Skin epidermis (tissue), 12 donors: ENCODE results near the gene KCNG4.

Source experiments
- H3K27ac ChIP-seq, 21 experiments: fragments of 200-600 bp; sonication (generic) in 11 of 21; one replicate each; pipeline ENCODE4 v1.5.0; 2020; ENCODE audit warnings: mild to moderate bottlenecking in 3 of 21, inconsistent platforms in 2 of 21, moderate library complexity in 2 of 21
- H3K4me3 ChIP-seq, 7 experiments: fragments of 200-600 bp; sonication (generic) in 2 of 7; one replicate each; pipeline ENCODE4 v1.5.0; 2020; ENCODE audit warnings: inconsistent platforms in 2 of 7, mild to moderate bottlenecking in 2 of 7, moderate library complexity in 1 of 7

The KCNG4 gene

GRCh38 chr16:84194018-84194417, 45.8 kb downstream of the KCNG4 start:
- no peak overlapping the region for H3K27ac ChIP-seq
- no peak overlapping the region for H3K4me3 ChIP-seq

DNA sequence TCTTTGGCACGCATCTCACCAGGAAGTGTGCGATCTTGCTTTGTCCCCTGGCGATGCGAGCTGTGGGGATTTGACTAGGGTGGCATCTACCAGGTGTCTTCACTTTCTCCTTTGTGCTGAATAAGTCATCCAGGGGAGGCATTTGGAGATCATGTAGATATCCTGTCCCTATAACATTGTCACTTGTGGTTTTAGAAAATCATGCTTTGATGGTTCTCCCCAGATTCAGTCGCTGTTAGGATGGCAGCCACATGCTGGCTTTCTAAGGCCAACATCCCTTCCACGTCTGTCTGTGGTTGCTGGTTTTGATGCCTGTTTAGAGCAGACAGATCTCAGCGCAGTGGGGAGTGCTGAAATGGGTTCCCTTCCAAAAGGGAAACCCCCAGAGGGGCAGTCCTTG, 46.3 kb downstream of the KCNG4 start:
- H3K27ac ChIP-seq, result no peak overlapping the region
- no peak overlapping the region for H3K4me3 ChIP-seq

DNA sequence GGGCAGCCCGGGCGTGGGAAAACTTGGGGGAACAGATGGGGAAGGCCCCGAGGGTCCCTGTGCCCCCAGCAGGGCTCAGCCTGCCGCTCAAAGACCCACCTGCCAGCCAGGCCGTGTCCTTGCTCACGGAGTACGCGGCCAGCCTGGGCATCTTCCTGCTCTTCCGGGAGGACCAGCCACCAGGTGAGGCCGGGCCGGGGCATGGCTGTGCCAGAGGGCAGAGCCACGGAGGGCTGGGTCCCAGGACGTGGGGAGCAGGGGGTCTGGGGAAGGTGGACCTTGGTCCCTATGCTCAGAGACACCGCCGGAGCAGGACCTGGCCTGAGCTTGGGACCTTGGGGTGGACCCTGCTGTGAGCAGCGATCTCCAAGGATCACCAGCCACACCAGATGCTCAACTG, 48.3 kb downstream of the KCNG4 start:
- Histone ChIP-seq H3K4me3 (no peak overlapping the region), H3K27ac (no peak overlapping the region)

GRCh38 chr16:84190731-84191388, 49.0 kb downstream of the KCNG4 start, which contains the start of gene ADAD2:
TSS of gene ADAD2 (plus strand) at chr16:84191157. CDS start at chr16:84191231, 74 bp downstream.
- no peak within 1 kb of the TSS for H3K4me3 ChIP-seq

DNA sequence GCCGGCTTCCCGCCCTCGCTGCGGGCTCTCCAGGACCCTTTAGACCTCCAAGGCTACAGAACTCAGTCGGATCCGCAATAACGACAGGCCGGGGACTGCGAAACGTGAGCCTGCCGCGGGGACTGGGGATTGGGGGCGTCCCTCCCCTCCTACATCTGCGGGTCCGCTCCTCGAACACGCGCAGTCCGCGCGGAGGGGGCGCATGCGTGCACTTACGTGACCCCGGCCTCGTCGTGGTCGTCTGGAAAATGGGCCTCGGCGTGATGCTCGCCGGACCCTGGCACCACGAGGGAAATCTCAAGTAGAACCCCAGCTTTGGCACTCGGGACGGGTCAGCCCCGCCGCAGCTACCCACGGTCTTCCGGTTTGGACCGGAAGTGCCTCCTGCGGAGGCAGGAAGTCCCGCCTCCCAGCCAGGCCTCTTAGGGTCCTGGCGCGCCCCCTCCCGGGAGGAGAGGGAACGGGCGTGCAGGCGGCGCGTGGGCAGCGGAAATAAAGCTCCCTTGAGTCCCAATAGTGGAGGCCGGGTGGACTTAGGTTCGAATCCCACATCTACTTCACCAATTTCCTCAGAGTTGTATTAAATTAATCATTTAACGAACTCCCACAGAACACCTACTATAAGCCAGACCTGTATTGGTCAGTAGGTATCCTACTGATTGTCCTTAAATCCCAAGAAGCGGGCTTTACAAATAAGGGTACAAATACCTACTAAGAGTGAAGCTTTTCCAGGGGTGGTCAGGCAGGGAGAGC, 53.0 kb downstream of the KCNG4 start, which contains the start of gene TAF1C:
TAF1C (minus strand) TSS at position 373 of the 753 bp plus-strand sequence. CDS start 2,069 bp downstream, outside the sequence.
- Histone ChIP-seq H3K27ac (peak within 1 kb of the TSS; percentile 39 to 98 (median 88)), H3K4me3 (peak within 1 kb of the TSS; percentile 53 to 99 (median 87))

More at GRCh38 chr16:84190731-84191388, 49.0 kb downstream of the KCNG4 start, which contains the start of gene ADAD2:
- no peak within 1 kb of the TSS for H3K27ac ChIP-seq

GRCh38 chr16:84184775-84185174, 55.0 kb downstream of the KCNG4 start:
- Histone ChIP-seq H3K4me3 (no peak overlapping the region), H3K27ac (peak overlapping the region in 1 of 21 experiments; percentile 90)

GRCh38 chr16:84183911-84184591, 55.8 kb downstream of the KCNG4 start:
- peak overlapping the region in 3 of 21 experiments; percentile 3 to 57 (median 37) for H3K27ac ChIP-seq
- no peak overlapping the region for H3K4me3 ChIP-seq

DNA sequence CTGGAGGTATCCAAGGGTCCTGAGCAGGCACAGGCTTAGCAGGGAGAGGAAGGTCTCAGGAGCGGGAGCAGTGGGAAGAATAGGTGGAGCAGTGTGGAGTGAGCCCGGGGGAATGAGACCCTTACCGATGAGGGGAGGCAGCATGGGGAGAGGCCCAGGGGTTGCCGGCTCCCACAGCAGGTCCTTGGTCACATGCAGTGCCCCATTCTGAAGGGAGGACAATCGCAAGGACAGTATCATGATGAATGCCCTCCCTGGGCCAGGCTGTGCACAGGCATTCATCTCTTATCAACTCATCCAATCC, 56.3 kb downstream of the KCNG4 start:
- Histone ChIP-seq H3K4me3 (no peak overlapping the region), H3K27ac (peak overlapping the region in 1 of 21 experiments; percentile 57)

DNA sequence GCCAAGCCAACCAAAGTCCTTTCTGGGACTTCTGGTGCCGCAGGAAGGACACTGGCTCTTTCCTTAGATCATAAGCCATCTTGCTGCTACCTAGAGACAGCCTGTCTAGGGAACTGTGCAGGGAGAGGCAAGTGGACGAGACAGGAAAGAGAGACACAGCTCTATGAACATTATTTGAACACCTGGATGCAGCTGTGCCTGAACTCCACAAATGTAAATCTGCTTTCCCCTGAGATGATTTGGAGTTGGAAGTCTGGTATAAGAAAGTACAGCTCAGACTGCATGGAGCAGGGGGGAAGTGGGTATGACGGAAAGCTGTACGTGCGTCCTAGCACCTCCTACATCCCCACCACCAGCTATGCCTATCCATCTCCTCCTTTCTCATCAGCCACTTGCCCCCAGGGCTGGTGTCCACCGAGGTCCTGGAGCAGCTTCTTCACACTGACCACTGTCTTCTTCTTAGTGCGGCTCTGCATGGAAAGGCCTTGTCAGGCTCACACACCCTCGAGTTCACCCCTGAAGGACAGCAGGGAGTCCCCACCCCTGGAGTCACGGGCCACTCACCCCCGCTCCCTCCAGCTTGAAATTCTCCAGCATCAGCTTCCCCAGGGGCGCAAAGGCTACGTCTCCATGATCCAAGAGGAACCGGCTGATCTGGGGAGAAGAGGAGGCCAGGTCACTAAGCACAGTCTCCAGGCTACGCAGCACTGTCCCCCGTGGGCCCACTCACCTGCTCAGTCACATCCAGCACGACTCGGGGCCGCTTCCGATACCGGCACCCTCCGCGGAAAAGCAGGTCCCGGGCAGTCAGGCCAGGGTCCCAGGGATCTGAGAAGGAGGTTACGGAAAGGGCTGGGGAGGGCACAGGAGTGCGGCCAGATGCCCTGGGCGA, 56.9 kb downstream of the KCNG4 start:
- Histone ChIP-seq H3K27ac (peak overlapping the region in 1 of 21 experiments; percentile 57), H3K4me3 (no peak overlapping the region)

GRCh38 chr16:84182104-84182503, 57.7 kb downstream of the KCNG4 start:
- Histone ChIP-seq H3K27ac (no peak overlapping the region), H3K4me3 (no peak overlapping the region)

- H3K4me3 ChIP-seq, result no peak overlapping the region
- no peak overlapping the region for H3K27ac ChIP-seq
Measured at GRCh38 chr16:84181144-84181915, 58.5 kb downstream of the KCNG4 start.

DNA sequence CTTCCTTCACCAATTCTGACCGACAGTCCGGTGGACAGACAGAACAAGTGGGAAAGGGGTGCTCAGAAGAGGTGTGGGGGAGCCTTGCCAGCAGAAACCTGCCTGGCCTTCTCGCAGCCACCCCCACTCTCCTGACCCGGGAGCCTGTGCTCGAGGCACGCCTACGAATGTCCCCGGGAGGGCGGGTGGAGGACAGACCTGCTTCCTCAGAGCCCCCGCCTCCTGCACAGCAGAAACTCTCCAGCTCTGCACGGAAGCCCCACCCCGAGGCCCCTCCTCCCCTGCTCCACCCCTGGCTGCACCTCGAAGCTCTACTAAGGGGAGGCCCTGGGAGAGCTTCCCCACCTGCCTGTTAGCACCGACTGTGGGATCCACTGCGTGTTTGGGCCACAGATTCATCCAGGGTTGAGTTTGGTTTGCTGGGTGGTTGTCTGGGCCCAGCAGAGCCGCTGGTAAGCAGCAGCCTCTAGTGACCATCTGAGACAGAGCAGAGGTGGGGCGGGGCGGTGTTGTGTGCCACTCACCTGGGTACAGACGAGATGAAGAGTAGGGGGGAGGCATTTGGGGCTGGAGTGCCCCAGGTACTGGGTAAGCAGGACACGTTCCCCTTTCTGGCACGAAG, 59.2 kb downstream of the KCNG4 start:
- H3K27ac ChIP-seq, result no peak overlapping the region

GRCh38 chr16:84179612-84180320, 60.0 kb downstream of the KCNG4 start:
- Histone ChIP-seq H3K27ac (no peak overlapping the region), H3K4me3 (no peak overlapping the region)

More for the DNA sequence above, 59.2 kb downstream of the KCNG4 start:
- no peak overlapping the region for H3K4me3 ChIP-seq

GRCh38 chr16:84178892-84179611, 60.8 kb downstream of the KCNG4 start:
- Histone ChIP-seq H3K27ac (no peak overlapping the region), H3K4me3 (no peak overlapping the region)

DNA sequence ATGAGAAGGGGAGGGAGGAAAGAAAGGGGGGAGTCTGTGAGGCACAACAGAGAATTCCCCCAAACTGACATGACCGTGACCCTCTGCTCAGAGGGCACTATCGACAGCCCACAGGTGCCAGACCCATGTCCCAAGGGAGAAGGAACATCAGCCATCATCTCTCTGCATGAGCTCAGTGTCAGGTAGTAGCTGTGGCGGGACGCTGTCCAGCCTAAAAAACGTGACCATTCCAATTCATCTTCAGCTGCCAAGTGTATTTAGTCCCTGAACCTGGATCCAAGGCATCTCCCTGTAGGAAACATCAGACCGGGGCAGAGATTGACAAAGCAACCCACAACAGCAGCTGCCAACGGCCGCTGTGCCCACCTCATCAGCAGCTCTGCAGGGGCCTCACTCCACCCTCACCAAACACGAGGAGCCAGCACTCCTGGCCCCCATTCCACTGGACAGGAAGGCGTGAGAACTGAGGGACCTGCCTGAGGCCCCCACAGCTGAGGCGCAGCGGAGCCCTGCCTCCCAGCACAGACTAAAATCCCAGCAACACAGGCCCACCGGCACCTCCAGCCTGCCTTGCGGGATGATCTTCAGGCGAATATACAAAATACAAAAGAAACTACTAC, 61.6 kb downstream of the KCNG4 start:
- H3K4me3 ChIP-seq, result no peak overlapping the region
- peak overlapping the region in 6 of 21 experiments; percentile 4 to 78 (median 72) for H3K27ac ChIP-seq

GRCh38 chr16:84177741-84178073, 62.1 kb downstream of the KCNG4 start:
- Histone ChIP-seq H3K27ac (peak overlapping the region in 15 of 21 experiments; percentile 34 to 83 (median 67)), H3K4me3 (no peak overlapping the region)
